ENCODE data around the gene PRRT1.

GRCh38 chr6:32110632-32111031 lies 41.1 kb downstream of the PRRT1 start:
- TF ChIP-seq CTCF (IDR thresholded peaks at IDR 0.05; ENCODE audit: borderline replicate concordance, extremely low read depth, low read length, poor library complexity, severe bottlenecking): no peak
- TF ChIP-seq EZH2 (IDR thresholded peaks at IDR 0.05; ENCODE audit: borderline replicate concordance, low read depth, low read length, severe bottlenecking): no peak

Measured in DND-41 (cell line).